Kidney capillary endothelial cell (primary cell): ENCODE results near the gene TMEM37.

Experiments used
- DNase-seq: peaks from one replicate; pipeline ENCODE4 v3.0.0-alpha.2; 2018; ENCODE audit warnings: low spot score

TMEM37 gene

DNA sequence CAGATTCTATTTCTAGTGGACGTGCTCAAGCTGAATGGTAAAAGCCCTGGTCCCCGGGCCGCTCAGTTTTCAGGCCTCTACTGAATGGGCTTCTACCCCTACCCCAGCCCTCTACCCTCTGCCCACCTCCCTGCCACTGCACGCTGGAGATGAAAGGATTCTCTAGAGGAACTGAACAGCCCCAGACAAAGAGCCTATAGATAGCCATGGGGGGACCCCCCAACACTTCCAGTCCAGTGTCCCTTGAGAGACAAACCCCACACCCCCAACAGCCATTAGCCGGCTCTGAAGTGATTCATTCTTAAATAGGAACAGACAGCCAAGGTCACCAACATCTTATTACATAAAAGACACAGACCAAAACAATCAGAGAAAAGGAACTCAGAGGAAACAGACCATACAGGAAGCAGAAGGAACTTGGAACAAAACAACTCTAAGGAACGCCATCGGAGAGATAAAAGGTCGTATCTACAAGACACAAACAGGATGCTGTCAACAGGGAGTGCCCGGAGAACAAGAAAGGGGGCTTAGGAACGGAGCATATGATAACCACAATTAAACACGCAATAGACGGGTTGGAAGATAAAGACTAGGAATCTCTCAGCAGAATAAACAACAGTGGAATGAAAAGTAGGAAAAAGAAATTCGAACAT, 23.5 kb downstream of the TMEM37 start:
- peak; percentile 74 for DNase-seq

GRCh38 chr2:119460076-119460475, 28.4 kb downstream of the TMEM37 start:
- DNase-seq, result no peak

GRCh38 chr2:119461811-119462210, 30.2 kb downstream of the TMEM37 start:
- no peak for DNase-seq

GRCh38 chr2:119462574-119462973, 30.9 kb downstream of the TMEM37 start:
- DNase-seq, result no peak

- no peak for DNase-seq
Measured at GRCh38 chr2:119463136-119463535, 31.5 kb downstream of the TMEM37 start.

DNA sequence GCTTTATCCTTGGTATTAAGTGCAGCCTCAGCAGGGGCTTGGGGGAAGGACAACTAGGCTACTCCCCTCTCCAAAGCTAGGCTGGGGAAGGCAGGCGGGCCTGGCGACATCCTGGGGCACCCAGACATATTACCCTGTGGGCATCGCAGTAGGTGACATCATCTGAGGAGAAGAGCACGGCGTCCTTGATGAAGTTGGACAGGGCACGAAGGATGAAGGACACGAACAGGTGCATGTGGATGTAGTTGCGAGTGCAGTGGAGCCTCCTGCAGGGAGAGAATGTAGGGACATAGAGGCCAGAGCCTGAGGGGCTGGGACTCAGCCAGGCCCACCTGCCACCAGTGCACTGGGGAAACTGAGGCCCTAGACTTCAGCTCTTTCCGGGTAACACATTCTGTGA, 32.3 kb downstream of the TMEM37 start:
- DNase-seq, result no peak

GRCh38 chr2:119464981-119465380, 33.3 kb downstream of the TMEM37 start:
- no peak for DNase-seq

DNA sequence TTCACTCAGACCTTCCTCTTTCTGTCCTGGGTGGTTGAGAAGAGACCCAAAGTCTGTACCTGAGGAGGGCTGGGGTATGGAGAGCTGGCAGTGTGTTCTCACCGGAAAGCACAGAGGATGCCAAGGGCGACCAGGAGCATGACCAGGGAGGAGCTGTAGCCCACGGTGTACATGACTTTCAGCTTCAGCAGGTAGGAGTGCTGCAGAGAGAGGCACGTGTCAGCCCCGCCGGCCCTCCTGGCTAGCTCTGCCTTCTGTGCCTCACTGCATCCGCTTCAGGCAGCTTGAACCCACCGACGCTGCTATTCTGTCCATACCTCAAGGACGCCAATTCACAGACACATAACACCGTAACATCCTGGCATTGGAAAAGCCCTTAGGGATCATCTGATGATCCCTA, 34.0 kb downstream of the TMEM37 start:
- no peak for DNase-seq

DNA sequence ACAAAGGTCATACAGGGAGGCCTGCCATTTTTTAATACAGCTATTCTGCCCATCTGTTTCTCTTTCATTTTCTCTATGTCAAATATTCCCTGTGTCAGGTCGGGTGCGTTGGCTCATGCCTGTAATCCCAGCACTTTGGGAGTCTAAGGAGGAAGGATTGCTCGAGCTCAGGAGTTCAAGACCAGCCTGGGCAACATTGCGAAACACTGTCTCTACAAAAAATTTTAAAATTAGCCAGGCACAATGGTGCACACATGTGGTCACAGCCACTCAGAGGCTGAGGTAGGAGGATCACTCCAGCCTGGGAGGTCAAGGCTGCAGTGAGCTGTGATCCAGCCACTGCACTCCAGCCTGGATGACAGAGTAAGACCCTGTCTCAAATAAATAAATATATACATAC, 34.7 kb downstream of the TMEM37 start:
- no peak for DNase-seq

DNA sequence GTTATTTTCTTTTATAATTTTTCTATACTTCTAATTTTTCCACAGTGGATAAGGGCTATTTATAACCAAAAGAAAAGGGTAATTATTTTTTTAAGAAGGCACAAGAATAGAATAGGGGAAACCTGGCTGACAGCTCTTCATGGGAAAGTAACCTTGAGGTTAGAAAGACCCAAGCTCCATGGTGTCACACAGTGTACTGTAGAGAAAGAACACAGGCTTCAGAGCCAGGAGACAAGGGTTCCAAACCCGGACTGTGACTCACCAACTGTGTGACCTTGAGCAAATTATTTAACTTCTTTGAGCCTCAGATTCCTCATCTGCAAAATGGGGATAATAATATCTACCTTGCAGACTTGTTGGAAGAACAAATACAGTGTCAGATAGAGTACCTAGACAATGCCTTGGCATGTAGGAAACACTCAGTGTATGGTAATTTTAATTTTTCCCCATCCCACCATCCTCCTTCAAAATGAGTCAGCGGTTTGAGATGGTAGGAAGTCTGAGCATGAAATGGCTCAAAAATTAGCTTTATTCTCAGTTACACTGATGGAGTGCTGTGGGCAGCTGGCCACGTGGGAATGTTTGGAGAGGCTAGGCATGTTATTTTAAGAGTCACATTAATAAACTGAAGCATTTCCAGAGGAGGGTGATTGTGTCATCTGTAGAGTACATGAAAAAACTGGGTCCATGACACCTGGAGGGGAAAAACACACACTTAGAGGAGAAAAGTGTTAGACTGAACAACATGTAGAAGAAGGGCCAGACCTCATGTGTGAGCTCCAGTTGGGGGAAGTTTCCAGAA, 36.7 kb downstream of the TMEM37 start:
- DNase-seq, result no peak

GRCh38 chr2:119469131-119469530, 37.5 kb downstream of the TMEM37 start:
- DNase-seq, result no peak

- no peak for DNase-seq
Measured at GRCh38 chr2:119469661-119470297, 38.1 kb downstream of the TMEM37 start.

DNA sequence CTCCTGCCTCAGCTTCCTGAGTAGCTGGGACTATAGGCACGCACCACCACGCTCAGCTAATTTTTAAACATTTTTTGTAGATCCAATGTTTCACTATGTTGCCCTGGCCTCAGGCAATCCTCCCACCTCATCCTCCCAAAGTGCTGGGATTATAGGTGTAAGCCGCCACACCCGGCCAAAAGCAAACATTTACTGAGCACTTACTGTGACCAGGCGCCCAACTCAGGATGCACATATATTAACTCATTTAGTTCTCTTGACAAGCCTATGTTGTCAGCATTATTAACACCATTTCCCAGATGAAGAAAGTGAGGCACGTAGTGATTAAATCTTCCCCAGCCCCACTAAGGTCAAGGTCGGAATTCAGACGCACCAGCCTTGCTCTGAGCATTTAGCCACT, 41.1 kb downstream of the TMEM37 start:
- DNase-seq, result no peak

- DNase-seq, result no peak
Measured at GRCh38 chr2:119473621-119474370, 42.1 kb downstream of the TMEM37 start.

DNA sequence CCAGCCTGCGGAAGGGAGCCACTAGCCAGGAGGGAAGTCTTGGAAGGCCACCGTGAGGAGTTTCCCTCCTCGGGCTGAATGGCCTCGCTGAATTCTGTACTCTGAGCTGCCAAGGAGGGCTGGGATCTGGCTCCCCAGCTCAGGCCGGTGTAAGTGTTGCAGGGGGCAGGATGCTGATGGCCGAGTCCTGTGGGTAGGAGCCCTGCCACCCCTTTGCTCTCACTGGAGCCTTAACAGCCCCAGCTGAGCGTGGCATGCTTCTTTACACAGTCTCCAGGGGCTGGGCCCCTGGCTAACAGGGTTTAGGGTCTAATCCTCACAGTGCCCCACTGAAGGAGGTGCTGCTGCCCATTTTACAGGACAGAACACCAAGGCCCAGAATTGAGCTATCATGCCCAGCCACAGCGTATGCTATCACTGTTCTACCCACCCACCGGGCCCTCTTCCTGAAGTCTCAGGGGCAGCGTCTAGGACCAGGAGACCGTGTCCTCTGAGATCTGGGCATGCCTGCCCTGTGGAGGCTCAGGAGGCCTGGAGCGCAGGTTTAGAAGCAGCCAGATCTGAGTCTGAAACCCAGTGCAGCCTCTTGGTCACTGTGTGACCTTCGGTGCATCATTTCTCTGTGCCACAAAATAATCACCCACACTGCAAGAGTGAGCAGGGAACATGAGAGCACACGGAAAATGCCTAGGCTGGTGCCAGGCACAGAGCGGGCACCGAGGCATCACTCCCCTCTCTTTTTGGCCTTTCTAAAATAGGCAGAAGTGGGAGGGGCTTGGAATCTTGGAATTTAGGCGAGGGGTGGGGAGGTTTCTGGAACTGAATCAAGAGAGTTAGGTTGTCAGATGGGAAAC, 42.9 kb downstream of the TMEM37 start:
- no peak for DNase-seq

- no peak for DNase-seq
Measured at GRCh38 chr2:119475225-119475856, 43.7 kb downstream of the TMEM37 start.

DNA sequence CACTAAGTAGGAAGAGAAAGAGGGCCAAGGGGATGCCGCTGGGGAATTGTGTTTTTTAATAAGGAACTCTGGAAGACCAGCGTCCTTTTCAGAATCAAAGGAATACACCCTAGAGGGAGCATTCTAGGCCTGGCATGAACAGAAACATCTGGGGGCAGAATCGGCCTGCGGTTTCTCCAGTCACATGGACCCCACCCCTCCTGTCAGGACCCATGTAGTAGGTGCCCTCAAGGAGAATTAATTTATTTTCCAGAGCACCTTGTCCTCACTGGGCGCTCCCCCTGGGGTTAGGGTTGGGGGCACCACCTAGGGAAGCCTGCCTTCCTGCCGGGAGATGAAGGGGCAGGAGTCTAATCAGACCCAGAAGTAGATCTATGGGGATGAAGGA, 44.2 kb downstream of the TMEM37 start:
- DNase-seq, result no peak

GRCh38 chr2:119476301-119477112, 44.9 kb downstream of the TMEM37 start:
- DNase-seq, result peak; percentile 68

GRCh38 chr2:119477113-119477505, 45.5 kb downstream of the TMEM37 start:
- DNase-seq, result no peak
